NCI-H2081 (cell line): ENCODE data around the gene LHB.
"Not testable (repeated sequence)": the region's sequence is repeated elsewhere in the genome, so short reads cannot be mapped to it uniquely, and the experiment has no call there.

Experiments
- DNase-seq, 2 experiments: peaks; one replicate each; lab custom pipeline; 2025; lab: John Stamatoyannopoulos, UW

Gene LHB

GRCh38 chr19:49017041-49017665 is at the start of gene LHB:
Gene LHB, minus strand, starts transcription at chr19:49017091. Its CDS starts 10 bp downstream, at chr19:49017081.
- DNase-seq = no peak

- DNase-seq = no peak
Measured at GRCh38 chr19:49065905-49066512, 49.1 kb upstream of the LHB start.

- DNase-seq = no peak
Measured at GRCh38 chr19:49064768-49065611, 48.1 kb upstream of the LHB start, which contains the start of gene NTF4. Gene NTF4, minus strand, starts transcription at chr19:49064818. Its CDS starts 2,821 bp downstream, at chr19:49061997.

GRCh38 chr19:49064029-49064629 is 47.2 kb upstream of the LHB start:
- DNase-seq = no peak

GRCh38 chr19:49061445-49061844 is 44.6 kb upstream of the LHB start:
- no peak for DNase-seq

- no peak for DNase-seq
Measured at GRCh38 chr19:49061000-49061399, 44.1 kb upstream of the LHB start.

GRCh38 chr19:49059053-49059452 is 42.2 kb upstream of the LHB start:
- no peak for DNase-seq

- no peak for DNase-seq
Measured at GRCh38 chr19:49058562-49058961, 41.7 kb upstream of the LHB start.

- no peak for DNase-seq
Measured at GRCh38 chr19:49057636-49058234, 40.8 kb upstream of the LHB start, which contains the start of gene CGB7. Gene CGB7, minus strand, starts transcription at chr19:49057749. Its CDS starts 2,374 bp downstream, at chr19:49055375.

GRCh38 chr19:49056902-49057596 is 40.2 kb upstream of the LHB start:
- DNase-seq = not testable (repeated sequence)

- DNase-seq = no peak
Measured at GRCh38 chr19:49056101-49056901, 39.4 kb upstream of the LHB start.

GRCh38 chr19:49050376-49051033 is 33.6 kb upstream of the LHB start:
- not testable (repeated sequence) for DNase-seq

GRCh38 chr19:49049834-49050233 is 32.9 kb upstream of the LHB start:
- not testable (repeated sequence) for DNase-seq

GRCh38 chr19:49049011-49049410 is 32.1 kb upstream of the LHB start, which contains the start of gene CGB8:
Gene CGB8, minus strand, starts transcription at chr19:49049111. Its CDS starts 372 bp downstream, at chr19:49048739.
- DNase-seq = not testable (repeated sequence)

GRCh38 chr19:49043548-49043947 is 26.7 kb upstream of the LHB start, which contains the start of gene CGB5:
Gene CGB5, plus strand, starts transcription at chr19:49043848. Its CDS starts 362 bp downstream, at chr19:49044210.
- DNase-seq = not testable (repeated sequence)

GRCh38 chr19:49042666-49043065 is 25.8 kb upstream of the LHB start:
- DNase-seq = not testable (repeated sequence)

GRCh38 chr19:49042177-49042576 is 25.3 kb upstream of the LHB start:
- DNase-seq = no peak

- DNase-seq = not testable (repeated sequence)
Measured at GRCh38 chr19:49039736-49040135, 22.8 kb upstream of the LHB start.

- DNase-seq = not testable (repeated sequence)
Measured at GRCh38 chr19:49038557-49039276, 21.8 kb upstream of the LHB start.
